GM18873 (cell line): Measurements from ENCODE around the gene EIF2B2.
"Not testable (repeated sequence)": the region's sequence is repeated elsewhere in the genome, so short reads cannot be mapped to it uniquely, and the experiment has no call there.

ENCODE experiments used
- ATAC-seq: cut with Tn5 transposase; IDR thresholded peaks from one replicate; pipeline ENCODE4 v1.9.1; 2021; ENCODE audit warnings: mild to moderate bottlenecking, moderate library complexity, moderate number of reproducible peaks; ENCODE audit not compliant: unreplicated experiment, low FRiP score

The EIF2B2 gene

DNA sequence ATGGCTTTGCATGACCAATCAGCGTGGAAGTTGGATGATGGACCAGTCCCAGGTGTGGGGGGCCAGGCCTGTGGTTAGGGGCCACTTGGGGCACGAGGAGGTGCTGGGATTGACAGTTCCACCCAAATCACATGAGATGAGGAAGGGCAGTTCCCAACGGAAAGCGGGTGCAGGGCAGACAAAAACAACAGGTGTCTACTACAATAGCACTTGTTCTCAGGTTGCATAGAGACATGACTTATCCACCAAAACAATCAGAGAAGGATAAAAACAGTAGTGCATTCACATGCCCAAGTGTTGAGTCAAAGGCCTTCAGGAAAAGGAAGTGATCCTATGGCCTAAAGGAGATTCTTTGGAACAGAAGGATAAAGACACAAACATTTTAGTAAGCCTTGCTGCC is 14.6 kb upstream of the EIF2B2 start:
- ATAC-seq, result no peak

DNA sequence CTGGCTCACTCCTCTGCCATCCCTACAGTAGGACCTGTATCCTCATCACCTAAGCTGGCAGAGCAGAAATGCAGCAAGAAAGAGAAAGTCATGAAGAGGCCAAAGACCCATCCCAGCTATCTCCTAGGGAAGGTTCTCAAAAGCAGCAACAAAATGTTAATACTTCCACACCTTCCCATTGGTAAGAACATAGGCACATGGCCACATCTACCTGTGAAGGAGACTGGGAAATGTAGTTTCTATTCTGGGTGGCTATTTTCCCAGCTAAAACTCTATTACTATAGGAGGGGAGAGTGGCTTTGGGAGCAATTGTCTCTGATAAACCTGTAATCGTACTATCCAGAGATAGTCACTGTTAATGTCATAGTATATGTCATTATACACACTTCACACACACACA is 13.7 kb upstream of the EIF2B2 start:
- no peak for ATAC-seq

DNA sequence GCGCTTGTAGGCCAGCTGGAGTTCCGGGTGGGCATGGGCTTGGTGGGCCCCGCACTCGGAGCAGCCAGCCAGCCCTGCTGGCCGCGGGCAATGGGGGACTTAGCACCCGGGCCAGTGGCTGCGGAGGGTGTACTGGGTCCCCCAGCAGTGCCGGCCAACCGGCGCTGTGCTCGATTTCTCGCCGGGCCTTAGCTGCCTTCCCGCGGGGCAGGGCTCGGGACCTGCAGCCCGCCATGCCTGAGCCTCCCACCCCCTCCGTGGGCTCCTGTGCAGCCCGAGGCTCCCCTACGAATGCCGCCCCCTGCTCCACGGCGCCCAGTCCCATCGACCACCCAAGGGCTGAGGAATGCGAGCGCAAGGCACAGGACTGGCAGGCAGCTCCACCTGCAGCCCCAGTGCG is 8.5 kb upstream of the EIF2B2 start:
- not testable (repeated sequence) for ATAC-seq

DNA sequence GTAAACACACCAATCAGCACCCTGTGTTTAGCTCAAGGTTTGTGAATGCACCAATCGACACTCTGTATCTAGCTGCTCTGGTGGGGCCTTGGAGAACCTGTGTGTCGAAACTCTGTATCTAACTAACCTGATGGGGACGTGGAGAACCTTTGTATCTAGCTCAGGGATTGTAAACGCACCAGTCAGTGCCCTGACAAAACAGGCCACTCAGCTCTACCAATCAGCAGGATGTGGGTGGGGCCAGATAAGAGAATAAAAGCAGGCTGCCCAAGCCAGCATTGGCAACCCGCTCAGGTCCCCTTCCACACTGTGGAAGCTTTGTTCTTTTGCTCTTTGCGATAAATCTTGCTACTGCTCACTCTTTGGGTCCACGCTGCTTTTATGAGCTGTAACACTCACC is 6.9 kb upstream of the EIF2B2 start:
- not testable (repeated sequence) for ATAC-seq

DNA sequence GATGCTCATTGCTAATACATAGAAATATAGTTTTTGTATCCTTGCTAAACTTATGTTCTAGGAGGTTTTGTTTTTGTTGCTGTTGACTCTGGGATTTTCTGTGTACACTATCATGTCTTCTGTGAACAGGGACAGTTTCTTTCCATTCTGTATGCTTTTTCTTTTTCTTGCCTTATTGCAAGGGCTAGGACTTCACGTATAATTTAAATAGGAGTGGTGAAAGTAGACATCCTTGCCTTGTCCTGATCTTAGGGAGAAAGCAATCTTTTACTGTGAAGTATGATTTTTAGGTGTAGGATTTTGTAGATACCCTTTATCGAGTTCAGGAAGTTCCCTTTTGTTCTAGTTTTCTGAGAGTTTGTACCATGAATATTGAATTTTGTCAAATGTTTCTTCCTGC is 1.5 kb upstream of the EIF2B2 start:
- no peak for ATAC-seq

DNA sequence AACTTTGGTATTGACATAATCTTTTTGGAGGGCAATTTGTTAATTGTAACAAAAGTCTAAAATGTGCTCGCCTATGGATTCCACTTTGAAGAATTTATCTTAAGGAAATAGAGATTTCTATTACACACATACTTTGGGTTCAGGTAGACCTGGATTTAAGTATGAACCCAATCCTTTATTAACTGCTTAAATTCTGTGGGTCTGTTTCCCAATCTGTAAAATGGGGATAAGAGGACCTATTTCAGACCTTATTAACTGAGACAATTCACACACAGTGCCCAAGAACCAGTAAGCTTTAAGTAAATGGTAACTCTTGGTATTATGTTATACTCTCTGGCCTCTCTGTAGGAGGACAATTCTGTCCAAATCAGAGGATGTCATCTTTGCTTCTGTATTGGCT is 822 bp upstream of the EIF2B2 start:
- no peak for ATAC-seq

DNA sequence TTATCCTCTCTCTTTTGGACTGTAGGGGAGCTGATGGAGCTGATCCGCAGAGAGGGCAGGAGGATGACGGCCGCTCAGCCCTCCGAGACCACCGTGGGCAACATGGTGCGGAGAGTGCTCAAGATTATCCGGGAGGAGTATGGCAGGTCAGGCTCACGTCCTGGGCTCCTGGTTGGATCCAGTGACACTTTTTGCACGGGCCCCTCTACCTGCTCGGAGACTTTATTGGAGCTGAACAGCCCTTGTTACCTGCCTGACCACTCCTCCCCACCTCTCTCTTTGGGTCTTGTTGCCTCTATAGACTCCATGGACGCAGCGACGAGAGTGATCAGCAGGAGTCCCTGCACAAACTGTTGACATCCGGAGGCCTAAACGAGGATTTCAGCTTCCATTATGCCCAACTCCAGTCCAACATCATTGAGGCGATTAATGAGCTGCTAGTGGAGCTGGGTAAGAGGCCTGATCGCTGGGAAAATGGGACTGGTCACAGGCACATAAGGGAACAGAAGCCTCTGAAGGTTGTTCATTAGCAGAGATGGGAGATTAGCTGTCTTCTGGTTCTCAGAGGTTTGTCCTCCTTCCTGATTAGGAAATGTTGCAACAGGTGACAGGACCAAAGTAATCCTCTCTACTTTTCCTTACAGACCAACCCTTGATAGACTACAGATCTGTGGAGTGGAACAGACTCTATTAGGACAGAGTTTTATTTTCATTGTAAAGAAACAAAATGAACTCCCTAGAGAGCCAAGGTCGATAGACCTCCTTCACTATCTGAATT is 718 bp downstream of the EIF2B2 start:
- ATAC-seq, result no peak

DNA sequence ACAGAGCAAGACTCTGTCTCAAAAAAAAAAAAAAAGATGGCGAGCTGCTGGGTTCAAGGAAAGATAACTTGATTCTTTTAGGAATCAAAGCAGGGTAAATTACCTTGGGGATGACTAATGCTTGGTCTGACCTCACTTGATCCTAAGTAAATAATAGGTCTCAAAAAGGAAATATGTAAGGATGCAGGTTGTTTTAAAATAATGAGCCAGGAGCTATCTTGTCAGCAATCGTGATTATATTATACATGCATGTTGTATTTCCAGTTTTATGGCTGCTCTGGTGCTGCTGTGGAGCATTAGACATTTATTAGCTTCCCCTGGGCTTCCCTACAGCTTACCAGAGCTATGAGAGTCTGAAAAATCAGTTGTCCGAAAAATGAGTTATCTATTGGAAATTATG is 2.6 kb downstream of the EIF2B2 start:
- ATAC-seq, result no peak

DNA sequence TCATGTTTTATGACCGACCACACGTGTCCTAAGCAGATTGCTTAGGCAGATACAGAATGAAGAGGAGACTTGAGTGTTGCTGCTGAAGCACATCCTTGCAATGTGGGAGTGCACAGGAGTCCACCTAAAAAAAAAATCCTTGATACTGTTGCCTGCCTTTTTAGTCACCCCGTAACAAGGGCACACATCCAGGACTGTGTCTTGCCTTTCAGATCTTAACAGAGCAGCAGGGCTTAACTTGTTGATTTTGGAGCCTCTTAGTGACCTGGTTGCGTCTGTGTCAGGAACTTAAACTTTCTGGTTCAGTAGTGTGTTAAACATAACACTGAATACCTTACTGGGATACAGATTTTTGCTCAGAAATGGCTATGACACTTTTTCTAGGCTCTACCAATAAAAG is 6.5 kb downstream of the EIF2B2 start:
- ATAC-seq, result no peak

DNA sequence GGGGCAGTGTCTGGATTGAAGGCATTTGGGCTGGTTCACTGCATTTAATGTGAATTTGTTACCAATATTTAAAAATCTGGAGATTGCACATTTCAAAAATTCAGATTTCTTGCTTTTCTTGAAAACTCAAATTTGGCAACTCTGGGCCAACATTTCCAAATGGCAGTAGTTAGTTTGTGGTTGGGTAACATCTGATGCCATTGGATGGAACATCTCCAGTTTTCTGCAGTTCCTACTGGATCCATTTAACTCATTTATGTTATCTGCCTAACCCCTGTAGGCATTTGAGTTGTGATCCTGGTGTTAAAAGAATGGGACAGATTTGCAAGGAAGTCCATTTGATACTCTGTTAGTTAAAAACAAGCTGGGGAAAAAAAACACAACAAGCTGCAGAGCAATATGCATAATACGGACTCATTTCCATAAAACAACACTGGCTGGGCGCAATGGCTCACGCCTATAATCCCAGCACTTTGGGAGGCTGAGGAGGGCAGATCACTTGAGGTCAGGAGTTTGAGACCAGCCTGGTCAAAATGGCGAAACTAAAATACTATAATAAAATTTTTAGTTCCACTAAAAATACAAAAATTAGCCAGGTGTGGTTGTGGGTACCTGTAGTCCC is 7.9 kb downstream of the EIF2B2 start:
- ATAC-seq, result no peak

DNA sequence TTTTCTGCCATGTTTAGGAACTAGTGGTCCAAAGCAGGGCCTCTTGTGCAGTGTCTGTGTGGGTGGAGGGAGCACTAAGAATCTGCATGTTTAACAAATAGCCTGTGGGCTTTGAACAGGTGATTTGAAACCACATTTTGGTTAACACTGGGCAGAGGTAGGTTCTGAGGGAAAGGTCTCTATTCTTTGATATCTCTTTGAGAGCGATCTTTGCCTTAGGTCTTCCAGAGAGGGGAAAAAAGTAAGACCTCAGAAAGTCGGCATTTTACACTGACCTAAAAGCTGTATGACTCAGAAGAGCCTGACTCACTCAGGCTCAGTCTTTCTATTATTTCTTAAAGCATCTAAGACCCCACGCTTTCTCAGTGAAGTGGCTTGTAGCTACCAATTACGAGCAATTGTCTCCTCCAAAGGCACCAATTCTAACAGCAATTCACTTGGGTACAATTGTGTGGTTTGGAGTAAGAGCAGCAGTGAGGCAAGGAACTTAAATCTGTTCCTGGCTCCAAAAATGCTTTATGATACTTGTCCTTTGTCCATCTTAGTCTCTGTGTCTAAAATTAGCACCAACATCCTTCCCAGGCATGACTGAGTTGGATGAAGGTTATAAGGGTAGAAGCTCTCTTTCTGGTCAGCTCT is 8.8 kb downstream of the EIF2B2 start:
- ATAC-seq, result no peak

DNA sequence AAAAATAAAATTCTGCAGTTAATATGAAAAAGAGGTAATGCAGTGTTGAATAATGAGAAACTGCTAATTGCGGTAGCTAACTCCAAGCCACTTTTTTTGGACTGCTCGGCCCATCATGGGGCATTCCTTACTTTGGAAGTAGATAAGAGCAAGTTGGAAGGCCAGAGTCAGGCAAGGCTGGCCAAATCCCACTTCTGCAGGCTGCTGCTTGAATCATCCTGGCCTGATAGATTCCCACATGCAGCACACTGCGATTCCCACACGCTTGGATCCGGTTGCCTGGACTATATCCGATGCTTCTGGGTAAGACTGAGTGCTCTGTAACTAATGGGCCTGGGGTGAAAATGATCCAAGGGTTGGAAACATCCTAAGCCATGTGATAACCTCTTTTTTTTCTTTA is 10.6 kb downstream of the EIF2B2 start:
- no peak for ATAC-seq

DNA sequence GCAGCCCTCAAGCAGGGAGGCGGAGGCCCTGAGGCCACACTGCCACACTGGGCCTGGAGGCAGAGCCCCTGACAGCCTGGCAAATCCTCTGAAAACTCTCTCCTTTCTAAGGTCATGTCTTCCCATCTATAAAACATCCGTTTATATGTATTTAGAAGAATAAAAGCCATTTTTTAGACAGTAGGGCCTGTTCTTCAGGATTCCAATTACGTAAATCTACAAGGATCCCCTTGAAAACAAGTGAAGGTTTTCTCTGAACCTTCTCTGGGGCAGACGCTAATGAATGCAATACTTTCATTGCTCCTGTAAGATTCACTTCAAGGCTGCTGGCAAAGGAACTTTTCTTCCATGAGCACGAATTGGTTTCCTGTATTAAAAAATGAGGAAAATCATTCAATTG is 12.8 kb downstream of the EIF2B2 start:
- no peak for ATAC-seq

DNA sequence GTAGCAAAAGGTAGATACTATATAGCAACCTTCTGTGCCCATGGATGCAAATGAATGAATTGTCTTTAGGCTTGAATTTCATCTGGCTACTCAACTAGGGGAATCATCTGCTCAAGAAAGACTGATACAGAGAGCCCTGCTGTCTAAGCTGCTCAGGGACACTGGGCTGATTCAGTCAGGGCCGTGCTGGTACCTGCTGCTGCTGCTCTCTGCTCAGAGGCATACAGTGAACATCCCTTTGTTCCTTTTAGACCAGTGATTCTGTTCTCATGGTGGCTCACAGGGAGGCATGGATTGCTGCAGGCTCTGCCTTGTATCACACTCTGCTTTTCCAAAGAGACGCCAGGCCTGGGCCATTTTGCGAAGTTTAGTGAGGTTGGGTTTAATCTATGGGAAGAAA is 14.1 kb downstream of the EIF2B2 start:
- ATAC-seq, result no peak

DNA sequence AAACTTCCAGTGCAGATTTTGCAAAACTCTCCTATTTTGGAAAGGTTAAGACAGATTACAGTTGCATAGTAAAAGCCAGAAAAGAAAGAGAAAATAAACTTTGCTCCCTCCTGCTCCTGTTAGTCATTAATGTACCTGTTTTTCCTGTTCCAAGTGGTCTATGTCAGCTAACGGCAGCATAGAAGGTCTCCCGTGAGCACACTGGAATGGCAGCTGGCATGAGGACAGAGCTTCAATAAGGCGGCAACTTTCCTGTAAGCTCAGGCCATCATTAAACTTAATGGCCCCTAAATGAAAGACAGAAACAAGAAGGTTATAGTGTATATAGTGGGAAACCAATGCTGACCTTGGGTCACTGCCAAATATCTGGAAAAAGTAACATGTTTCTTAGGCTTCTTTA is 16.0 kb downstream of the EIF2B2 start:
- ATAC-seq, result no peak

DNA sequence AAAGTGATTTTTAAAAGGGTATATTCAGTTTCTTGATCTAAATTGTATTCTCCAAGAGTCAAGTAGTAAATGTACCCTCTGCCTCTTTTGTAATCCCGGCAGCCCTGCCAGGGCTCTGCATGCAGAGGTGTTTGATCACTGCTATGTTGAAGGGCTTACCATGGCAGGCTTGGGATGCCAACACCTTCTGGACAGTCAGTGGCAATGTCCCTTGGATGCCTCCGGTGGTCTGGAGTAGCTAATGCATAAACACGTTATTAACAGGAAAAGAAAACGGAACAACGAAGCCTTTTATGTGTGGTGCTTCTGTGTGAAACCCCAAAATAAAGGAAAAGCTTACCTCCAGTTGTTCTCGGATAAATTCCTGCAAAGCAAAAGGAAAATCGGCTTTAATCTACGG is 19.9 kb downstream of the EIF2B2 start:
- no peak for ATAC-seq

DNA sequence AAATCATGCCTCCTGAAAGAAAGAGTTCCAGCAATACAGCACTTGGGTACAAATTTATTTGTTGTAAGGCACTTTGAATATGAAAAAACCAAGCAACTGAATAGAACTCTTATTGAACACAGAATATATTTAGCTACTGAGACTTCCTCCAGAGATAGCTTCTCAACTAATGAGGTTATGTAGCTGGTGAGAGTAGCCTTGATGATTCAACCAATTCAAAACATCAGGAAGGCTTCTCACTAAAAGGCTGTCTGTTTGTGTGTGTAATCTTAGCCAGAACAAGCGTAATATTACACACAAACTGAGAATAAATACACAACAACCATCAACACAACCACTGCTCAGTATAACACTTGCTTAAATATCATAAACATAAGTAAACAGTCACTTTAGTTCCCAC is 20.4 kb downstream of the EIF2B2 start:
- ATAC-seq, result no peak

DNA sequence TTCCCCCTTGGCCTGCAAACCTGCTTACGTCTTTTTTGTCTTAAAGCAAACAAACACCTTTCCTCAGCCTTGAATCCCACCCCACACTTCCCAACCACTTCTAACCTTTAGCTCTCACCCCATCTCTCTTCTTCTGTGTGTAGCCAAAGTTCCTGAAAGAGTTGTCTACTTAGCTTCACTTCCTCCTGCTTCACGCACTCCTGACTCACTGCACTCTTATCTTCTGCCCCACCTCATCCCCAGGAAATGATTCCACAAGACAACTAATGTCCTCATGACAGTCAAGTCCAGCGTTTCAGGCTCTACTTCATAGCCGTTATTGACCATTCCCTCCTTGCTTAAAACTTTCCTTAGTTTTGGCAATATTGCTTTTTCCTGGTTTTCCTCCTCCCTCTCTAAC is 22.4 kb downstream of the EIF2B2 start:
- ATAC-seq, result no peak

DNA sequence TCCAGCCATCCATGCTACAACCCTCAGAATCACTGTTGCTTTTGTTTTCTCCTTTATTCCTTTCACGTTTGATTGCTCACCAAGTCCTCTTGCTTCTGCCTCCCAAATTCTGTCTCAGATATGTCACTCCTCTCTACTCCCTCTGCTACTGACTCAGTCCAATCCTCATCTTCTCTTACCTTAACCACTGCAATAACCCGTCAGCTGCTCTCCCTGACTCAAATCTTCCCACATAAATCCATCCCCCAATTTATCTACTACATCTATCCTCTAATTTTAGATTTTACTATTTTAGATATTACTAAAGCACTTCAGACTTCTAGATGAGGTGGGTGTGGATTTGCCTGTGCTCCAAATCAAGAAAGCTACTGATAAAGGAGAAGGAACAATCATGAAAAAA is 23.2 kb downstream of the EIF2B2 start:
- ATAC-seq, result no peak

DNA sequence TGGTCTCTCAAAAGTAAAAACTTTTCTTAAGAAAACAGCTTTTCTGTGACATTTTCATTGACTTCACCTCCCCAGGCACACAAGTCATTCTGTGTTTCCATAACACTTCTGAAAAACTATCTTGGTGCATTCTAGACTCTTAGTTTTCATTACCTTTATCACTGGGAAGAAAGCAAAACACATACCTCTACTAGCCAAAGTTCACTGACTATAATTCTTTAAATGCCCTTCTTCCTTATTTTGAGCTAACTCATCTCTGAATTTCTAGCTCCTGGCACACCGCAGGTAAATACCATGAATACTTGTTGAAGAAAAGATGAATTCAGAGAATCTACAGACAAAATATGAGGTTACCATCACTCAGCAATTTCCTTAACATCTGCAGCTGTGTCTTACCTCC is 27.4 kb downstream of the EIF2B2 start:
- no peak for ATAC-seq

DNA sequence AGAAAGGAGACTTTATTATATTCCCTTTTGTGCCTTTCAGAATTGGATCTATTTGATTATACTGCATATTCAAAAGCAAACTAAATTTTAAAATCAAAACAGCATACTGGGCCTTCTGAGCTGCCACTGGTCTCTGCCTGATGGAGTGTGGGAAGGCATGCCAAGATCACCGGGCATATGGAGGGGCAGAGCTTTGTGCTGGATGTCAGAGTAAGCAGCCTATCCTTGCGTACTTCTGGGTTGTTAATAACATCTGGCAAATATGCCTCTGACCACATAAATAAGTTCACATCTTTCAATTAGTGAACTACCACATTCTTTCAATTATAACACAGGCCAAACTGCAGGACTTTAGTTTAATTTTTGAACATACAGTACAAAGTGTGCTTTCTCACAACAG is 30.2 kb downstream of the EIF2B2 start:
- no peak for ATAC-seq

DNA sequence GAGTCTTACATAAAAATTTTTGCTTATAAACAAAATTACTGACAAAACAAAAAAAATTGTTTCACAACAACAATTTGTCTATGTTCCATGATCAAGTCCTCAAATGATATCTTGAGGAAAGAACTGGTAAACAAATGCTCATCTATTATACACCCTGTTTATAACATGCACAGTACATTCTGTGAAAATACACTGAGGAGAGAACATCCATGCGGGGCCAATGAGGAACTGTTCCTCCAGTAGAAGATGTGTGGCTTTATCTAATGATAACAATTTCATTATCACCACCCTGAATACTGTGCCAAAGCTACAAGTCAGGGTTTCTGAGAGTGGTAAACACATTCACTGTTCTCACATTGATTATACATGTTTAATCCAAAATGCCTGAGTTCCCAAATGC is 37.8 kb downstream of the EIF2B2 start:
- ATAC-seq, result no peak
